HG03354 (cell line): ENCODE results near the gene SERPINB6.

Source experiments
- ATAC-seq: cut with Tn5 transposase; IDR thresholded peaks from one replicate; pipeline ENCODE4 v1.9.1; 2021; ENCODE audit warnings: mild to moderate bottlenecking; ENCODE audit not compliant: unreplicated experiment, poor library complexity, severe bottlenecking

The SERPINB6 gene

DNA sequence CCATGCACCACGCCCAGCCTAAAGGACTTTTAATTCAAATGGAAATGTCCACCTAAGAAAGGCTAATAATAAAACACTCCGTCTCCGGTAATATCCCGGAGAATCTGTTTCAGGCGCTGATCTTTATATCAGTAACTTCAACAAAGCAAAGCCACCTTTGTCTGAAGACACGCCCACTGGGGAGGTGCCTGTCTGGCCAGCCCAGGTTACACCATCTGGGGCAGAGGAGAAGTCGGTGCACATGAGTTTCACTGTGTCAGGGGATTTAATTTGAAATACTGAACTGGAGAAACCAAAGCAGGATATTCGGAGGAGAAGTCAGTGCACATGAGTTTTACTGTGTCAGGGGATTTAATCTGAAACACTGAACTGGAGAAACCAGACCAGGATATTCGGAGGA lies 9.4 kb downstream of the SERPINB6 start:
- ATAC-seq, result no peak

DNA sequence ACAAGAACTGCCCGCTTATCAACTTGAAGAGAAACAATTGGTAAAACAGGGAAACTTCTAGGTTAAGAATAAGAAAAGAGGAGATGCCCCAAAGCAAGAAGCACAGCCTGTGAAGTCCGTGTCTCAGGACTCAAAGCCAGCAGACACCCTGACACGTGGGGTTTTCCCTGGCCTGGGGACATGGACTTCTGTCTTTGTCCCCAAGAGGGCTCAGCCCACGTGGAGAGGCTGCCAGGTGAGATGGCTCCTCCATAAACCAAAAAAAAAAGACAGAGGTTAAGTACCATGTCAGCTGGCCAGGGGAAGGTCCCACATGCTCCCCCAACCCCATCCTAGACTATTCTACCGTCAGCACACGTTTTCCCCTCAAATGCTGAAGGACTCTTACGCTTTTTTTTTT lies 9.9 kb downstream of the SERPINB6 start:
- no peak for ATAC-seq

DNA sequence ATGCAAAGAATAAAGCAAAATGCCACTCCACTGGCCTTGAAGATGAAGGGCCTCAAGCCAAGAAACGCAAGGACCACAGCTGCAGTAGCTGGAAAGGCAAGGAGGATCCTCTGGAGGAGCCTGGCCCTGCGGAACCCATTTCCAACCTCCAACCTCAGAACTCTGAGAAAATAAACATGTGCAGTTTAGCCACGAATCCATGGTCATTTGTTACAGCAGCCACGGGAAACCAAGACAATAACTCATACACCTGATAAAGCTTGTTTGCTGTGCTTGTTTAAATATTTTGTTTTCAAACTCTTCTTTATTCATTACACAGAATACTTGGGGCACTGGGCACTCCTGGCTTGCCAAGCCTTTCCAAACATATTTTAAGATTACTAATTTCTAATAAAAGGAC lies 10.4 kb downstream of the SERPINB6 start:
- ATAC-seq, result no peak

DNA sequence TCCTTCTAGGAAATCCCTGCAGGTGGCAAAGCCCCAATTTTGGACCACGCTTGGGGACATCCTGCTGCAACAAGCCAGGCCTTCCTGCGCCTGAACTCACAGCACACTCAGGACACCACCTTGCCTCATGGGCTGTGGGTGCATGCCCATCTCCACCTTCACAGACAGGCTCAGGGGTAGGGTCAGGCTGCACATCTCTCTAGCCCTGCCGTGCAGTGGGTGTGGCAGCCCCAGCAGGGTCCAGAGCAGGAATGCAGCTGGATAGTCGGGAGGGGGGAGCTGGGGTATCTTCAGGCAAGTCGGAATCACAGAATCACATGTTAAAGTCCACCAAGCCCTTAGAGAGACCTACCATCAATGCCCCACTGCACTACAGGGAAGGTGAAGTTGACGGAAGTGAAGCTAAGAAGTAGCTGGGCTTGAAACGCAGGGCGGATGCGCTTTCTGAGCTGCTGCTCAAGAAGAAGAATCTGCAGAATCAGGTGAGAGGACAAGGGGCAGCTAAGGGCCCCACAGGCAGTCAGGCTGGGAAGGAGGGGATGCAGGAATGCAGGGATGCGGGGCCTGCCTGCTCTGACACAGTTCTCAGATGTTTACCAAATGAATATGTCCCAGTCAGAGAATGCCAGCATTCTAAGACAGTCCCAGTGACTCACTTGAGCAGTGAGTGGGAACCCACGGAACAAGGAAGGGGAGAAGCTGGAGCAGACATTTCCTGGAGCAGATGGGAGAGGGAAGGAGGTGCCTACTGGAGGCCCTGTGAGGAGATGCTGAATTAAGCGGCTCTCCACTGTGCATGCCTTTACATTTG lies 11.3 kb downstream of the SERPINB6 start:
- no peak for ATAC-seq

DNA sequence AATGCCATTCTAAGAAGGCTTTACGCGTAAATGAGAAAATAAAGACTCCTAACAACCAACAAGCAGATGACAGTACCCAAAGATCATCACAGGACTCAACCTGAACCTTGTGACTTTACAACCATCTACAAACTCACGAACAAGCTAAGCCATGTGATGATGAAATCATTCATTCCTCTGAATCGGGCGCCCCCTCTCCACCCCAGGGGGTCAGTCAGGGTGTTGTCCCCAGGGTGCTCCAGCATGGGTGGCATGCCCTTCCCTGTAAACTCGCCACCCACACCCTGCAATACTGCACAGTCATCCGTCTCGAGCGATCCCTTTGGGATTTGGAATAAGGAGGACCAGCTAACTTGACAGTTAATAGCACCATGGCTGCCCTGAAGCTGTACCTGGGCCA lies 12.6 kb downstream of the SERPINB6 start:
- ATAC-seq, result no peak

DNA sequence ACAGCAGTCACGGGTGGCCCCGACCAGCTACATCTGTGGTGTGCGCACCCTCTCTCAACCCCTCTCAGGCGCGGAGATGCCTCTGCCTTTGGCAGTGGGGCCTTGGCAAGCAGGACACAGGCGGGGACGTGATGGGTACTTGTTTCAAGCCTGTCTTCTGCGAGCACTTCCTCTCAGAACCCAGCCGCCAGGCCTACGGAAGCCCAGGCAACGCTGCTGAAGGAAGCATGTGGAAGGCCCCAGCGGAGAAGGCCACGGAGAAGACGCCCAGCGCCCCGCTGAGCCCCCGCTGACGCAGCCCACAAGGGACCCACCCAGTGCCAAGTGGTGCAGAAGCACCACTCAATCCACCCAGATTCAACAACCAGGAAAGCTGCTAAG lies 13.0 kb downstream of the SERPINB6 start:
- no peak for ATAC-seq

DNA sequence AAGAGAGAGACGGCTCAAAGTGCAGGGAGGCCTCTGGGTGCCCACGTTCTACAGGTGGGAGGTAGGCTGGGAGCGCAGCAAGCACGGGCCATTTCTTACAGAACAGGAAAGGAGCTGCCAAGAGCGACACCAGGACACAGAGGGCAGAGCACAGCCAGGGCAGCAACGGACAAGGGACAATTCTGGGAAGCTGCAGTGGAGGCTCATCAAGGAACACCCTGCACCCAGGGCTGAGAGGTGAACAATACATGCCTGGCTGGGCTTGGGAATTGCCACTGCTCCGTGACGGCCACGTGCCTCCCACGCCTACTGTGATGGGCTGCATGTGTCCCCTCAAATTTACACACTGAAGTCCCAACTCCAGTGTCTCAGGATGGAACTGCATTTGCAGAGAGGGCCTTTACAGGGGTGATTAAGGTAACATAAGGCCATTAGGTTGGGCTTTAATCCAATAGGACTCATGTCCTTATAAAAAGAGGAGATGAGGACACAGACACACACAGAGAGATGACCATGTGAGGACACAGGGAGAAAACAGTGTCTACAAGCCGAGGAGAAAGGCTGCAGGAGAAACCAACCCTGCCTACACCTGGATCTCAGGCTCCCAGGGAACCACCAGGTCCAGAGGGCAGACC lies 13.6 kb downstream of the SERPINB6 start:
- ATAC-seq, result no peak

DNA sequence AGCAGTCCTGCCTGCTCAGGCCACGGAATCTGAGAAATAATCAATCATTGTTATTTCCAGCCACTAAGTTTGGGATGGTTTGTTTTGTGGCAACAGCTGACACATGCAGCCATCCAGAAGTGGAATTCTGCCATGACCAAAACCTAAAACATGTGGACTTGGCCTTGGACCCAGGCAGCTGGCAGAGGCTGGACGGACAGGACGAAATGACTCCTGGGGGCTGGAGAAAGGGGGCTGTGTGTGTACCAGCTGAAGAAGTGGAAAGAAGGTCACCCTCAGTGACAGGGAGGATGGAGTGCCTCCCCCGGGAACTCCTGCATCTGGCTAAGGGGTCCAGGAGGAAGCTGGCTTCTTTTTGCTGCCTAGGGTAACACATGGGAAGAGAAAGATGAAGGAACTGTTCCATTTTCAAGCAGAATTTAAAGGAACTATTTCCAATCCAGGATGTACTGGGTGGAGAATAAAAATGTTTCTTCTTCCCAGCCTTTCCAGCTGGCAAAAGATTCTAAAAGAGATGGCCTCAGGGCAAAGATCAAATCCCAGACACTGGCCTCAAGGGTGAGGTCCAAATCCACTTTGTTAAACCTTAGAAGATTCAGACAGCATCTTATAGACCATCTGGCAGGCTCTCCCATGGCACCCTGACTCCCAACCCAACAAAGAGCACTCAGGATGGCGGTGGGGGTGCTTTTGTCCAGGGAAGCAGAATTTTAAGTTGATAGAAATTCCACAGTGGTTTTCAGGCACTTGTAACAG lies 14.3 kb downstream of the SERPINB6 start:
- no peak for ATAC-seq

DNA sequence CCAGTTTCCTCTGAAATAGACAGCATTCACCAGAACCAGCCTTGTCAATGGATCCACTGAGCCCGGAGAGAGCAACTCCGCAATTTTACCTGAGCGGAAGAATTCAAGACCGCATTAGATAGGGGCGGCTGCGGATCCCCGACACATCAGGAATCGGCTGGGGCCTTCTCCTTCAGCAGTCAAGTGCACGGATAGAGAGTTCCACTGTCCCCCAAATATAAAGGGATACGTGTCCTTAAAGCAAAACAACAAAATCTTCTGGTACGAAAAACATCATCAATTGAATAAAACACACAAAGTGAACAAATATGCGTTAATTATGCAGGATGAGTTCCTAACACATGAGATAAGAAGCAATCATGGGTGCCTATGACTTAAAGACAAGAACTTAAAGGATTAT lies 18.3 kb downstream of the SERPINB6 start:
- no peak for ATAC-seq

DNA sequence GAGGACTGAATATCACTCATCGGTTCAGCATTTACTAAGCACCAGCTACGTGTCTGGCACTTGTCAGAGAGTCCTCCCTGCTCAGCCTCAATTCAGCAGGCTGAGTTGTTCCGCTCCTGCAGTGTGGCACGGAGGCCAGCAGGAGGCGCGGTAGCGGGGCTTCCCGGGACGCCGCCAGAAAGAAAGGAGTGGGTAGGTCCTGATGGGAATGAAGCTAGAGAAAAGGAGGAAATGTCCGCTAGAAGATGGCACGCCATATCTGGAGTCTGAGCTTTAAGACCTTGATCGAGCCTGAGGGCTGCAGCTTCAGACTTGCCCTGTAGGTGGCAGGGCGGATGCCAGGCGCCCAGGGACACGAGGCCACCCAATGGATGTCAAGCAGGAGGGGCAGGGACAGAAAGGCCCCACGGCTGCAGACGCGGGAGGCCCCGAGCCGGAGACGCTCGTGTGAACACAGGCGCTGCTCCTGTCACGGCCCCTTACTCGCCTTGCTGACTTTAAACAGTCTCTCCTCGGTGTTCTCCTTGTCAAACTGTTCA lies 18.7 kb downstream of the SERPINB6 start:
- ATAC-seq, result peak; percentile 55

DNA sequence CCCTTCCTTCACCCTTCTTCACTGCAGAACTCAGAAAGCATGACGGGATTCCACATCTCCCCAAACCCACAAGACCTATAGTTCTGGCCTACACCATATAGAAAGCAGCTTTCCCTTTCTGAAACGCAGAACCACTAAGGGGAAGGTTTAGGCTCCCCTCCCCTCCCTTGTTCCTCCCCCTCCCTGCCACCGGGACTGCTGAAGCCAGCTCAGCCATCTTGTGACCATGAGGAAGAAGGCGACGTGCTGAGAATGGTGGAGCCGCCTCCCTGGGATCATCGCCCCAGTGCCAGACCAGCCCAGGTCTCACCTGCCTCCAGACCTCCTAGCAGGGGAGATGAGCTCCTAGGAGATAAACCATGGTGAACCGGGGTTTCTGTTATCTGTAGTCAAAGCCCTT lies 19.6 kb downstream of the SERPINB6 start:
- ATAC-seq, result no peak

DNA sequence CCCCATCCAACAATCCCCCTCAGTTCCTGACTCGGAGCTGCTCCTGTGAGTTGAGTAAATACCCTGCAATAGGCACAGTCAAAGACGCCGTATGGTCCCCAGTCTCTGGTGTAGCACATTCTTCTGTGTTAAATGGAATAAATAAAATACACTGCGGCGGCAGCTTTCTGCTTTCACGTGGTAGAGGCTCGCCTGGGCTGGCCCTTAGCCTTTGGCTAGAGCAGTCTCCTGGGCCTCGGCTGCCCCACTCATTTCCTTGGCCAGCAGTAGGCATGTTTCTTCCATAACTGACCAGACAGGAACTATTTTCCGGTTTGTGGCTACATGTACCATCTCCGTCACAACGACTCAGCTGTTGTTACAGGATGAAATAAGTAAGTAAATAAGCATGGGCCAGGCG lies 20.7 kb downstream of the SERPINB6 start:
- no peak for ATAC-seq

DNA sequence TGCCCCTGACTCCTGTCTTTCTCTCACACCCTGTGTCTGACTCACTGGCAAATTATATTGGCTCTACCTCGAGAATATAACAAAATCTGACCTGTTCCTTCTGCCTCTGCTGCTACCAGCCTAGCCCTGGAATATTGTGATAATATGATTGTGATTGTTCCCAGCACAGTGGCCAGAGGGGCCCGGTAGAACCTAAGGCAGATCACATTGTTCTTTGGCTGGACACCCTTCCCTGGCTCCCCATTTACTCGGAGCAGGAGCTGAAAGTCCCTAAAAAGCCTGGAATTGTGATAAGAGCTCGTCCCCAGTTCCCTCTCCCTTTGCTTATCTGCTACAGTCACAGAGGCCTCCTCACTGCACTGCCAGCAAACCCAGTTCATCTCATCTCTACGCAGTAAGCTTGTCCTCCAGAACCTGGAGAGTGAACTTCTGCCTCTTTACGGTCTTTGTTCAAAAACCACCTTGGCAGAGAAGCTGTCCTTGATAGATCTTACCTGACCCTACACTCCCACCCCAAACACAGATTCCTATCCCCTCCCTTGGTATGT lies 21.8 kb downstream of the SERPINB6 start:
- ATAC-seq, result no peak

DNA sequence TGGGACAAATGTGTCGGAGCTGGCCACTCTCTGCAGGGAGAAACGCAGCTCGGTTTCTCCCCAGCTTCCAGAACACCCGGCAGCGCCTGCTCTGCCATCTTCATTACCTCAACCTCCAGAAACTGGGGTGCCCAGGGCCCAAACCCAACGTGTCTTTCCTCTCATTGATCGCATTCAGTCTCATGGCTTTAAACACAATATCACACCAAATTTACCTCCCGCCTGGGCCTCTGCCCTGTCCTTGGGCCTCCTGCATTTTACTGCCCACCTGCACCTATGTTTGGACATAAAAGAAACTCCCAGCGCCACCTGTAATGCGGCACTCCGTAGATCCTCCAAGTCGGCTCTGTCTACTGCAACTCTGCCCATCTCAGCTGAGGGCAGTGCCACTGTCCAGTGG lies 22.2 kb downstream of the SERPINB6 start:
- ATAC-seq, result no peak

DNA sequence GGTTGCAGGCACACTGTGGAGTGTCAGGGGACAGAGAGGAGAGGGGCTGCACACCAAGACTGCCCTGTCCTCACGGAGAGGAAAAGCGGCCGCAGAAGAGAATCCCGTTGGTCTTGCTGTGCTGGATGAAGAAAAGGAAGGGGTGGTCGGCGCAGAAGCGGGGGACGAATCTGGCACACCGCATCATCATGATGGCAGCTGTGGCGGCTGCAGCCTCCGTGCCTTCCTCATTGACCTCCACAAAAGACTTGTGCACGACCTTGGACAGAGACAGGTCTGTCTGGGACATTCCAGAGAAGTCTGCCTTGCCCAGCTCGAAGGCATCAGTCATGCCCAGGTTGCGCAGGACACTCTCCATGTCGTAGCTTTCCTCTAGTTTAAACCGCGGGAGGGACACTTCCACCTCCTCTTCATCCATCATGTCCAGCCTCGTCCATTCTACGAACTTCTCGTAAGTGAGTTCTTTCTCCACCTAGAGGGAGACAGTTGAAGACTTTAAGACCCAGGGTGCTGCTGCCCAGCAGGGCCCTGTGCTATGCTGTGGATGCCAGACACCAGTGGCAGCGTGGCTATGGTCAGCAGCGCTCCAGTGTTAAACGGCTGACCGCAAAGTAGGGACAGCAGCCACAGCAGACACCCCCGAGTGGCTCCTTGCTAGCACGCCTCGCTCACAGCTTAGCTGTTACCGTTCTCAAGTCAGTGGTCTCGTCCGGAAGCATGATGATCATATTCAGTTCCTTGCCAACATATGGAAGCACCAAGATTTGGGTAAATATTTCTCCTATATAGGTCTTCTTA lies 22.9 kb downstream of the SERPINB6 start:
- ATAC-seq, result no peak

DNA sequence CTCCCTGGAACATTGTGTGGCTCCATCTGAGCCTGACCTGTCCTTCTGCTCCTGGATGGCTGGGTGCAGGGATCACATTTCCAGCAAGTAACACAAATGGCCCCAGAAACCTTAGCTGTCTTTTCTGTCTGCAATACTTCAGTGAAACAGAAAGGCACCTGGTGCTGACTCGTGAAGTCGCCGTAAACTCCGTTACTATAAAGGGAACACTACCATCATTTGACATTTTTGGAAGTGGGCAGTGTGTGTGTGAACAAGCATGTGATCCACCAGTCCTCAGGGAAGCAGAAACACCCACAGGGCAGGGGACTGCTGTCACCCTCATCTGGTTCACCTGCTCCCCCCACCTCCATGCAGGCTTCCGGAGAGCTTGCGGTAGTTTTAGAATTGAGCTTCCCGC lies 23.9 kb downstream of the SERPINB6 start:
- no peak for ATAC-seq

DNA sequence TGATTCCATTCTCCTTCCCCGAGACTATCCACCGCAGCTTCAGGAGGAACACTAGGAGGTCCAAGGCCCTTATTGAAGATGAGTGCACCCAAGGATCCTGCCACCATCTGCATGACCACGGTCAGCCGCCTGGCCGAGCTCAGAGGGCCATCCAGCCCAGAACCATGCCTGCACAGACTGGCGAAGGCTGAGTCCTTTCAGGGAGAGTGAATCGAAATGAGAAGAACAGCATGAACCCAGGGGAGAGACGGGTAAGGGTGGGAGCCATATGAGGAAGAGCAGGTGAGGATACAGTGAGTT lies 26.3 kb downstream of the SERPINB6 start:
- ATAC-seq, result no peak

DNA sequence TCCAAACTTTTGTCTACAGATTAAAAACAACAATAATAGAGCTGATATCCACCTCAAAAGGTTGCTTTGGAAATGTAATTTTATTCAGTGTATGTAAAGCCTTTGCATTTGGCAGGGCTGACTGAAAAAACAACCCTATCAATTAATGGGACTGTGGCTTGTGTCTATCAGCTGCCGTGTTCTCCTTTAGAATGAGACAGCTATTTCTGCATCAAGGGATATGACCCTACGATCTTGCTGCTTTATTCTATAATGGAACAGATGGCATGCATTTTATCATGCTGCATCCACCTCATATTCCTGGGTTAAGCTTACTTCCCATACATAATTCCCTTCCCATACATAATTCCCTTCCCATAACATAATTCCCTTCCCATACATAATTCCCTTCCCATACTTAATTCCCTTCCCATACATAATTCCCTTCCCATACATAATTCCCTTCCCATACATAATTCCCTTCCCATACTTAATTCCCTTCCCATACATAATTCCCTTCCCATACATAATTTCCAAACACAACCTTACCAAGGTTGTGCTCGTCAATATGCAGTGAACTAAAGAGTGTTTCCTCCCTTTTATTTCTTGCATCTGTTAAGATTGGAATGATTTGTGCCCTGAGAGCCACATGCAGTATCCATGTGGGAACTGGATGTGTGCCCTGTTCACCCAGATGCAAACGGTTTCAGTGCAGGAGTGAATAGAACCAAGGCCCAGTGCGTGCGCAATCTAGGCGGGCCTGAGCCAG lies 26.8 kb downstream of the SERPINB6 start:
- no peak for ATAC-seq

DNA sequence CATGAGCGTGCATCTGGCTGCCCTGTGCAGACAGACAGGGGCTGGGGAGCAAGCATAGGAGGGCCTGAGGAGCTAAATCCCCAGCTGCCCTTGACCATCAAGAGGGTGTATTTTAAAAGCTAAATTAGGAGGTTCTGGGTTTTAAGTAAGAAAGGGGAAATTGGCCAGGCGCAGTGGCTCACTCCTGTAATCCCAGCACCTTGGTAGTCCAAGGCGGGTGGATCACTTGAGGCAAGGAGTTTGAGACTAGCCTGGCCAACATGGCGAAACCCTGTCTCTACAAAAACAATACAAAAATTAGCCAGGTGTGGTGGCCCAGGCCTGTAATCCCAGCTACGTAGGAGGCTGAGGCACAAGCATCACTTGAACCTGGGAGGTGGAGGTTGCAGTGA lies 27.8 kb downstream of the SERPINB6 start:
- ATAC-seq, result no peak
